Ovary (tissue), 3 donors: ENCODE data around the gene SLC37A1.

Experiments used
- EP300 ChIP-seq: sonication (generic); formaldehyde crosslinking; IDR thresholded peaks from one replicate; pipeline ENCODE4 v1.6.1; 2017; ENCODE audit warnings: antibody characterized with exemption
- POLR2A ChIP-seq: fragments of 450-650 bp; IDR thresholded peaks from one replicate; pipeline ENCODE4 v1.6.1; 2017; ENCODE audit warnings: antibody characterized with exemption, mild to moderate bottlenecking, moderate library complexity
- TF ChIP-seq, protein P1 (sequence below), 3 donors: fragments of 450-650 bp in 2 of 3; fragments of 200-600 bp in 1 of 3; IDR thresholded peaks; one replicate each; pipeline versions ENCODE4 v1.5.1 to v1.8.0; 2016 to 2022; ENCODE audit warnings: antibody characterized with exemption in 3 of 3, mild to moderate bottlenecking in 1 of 3
- donor health status: DM: no; HTN: no; CAD: no.

DNA sequence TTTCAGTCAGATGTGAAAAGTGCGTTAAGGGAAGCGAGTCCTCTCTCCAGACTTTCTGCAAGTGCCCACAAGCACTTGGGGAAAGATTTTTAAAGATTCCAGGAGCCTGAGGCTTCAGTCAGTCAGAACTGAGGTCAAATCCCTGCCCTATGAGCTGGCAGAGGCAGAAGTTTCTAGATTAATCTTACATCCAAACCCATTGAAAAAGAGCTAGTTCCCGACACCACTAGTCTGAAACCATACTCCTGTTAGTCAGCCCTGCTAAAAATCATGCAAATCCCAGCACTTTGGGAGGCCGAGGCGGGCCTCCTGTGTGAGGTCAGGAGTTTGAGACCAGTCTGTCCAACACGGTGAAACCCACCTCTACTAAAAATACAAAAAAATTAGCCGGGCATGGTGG lies 38.6 kb upstream of the SLC37A1 start:
- TF ChIP-seq, protein P1, sequence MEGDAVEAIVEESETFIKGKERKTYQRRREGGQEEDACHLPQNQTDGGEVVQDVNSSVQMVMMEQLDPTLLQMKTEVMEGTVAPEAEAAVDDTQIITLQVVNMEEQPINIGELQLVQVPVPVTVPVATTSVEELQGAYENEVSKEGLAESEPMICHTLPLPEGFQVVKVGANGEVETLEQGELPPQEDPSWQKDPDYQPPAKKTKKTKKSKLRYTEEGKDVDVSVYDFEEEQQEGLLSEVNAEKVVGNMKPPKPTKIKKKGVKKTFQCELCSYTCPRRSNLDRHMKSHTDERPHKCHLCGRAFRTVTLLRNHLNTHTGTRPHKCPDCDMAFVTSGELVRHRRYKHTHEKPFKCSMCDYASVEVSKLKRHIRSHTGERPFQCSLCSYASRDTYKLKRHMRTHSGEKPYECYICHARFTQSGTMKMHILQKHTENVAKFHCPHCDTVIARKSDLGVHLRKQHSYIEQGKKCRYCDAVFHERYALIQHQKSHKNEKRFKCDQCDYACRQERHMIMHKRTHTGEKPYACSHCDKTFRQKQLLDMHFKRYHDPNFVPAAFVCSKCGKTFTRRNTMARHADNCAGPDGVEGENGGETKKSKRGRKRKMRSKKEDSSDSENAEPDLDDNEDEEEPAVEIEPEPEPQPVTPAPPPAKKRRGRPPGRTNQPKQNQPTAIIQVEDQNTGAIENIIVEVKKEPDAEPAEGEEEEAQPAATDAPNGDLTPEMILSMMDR (IDR thresholded peaks at IDR 0.05), result no peak
- no peak for TF ChIP-seq POLR2A
- no peak for TF ChIP-seq EP300
